Measurements from ENCODE around the gene PRTFDC1.
"Not testable (repeated sequence)": the region's sequence is repeated elsewhere in the genome, so short reads cannot be mapped to it uniquely, and the experiment has no call there.

PRTFDC1 gene

DNA sequence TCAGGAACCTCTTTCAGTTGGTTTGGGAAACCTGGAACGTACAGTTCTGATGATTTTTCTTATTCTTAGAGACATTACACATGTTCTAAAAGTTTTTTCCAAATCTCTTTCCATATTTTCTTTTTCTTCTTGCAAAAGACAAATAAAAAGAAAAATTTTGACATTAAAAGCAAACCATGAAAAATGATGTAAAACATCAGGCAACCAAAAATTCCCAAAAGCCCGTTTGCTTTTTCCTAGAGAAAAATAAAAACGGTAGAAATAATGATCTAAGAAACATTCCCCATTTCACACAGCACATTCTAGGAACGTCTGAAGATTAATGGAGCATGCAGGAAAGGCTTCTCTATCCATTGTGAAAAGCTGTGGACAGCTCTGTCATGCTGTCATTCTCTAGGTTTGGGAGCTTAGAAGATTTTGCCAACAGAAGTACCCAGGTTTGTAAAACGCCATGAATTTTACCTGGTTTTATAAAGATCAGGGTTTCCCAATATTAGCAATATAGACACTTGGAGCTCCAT, 11.2 kb upstream of the PRTFDC1 start:
- no peak for DNase-seq

DNA sequence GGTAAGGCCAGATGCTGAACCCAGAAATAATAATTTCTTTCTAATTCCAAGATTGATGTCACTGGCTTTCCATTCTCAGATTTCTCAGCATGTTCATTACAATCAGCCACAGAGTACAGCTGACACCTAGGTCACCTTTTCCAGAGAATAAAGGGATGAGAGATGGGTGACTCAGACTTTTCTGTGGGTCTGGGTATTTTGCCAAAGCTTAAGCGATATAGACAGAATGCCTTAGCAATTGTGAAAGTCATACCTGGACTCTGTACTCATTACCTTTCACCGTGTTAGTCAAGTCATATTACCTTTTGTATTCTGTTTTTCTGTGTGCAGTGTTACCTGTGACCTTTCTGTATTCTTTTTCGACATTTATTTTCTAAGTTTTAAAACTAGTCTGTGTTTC, 10.6 kb upstream of the PRTFDC1 start:
- no peak for DNase-seq

DNA sequence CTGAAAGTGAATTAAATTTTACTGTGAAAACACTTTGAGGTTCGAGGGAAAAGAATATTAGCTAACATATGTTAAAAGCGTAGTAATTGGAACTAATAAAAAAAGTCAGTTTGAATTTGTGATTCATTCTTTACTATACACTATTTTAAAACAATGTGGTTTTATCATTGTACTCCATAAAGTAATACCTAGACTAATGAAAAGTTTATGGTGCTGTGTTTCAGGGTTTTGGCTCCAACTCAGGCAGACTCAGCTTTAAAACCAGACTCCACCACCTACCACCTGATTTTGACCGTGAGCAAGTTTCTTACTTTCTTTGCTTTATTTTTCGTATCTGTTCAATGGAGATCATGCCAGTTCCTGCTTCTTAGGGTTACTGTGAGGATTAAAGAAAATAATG, 9.2 kb upstream of the PRTFDC1 start:
- DNase-seq, result no peak

DNA sequence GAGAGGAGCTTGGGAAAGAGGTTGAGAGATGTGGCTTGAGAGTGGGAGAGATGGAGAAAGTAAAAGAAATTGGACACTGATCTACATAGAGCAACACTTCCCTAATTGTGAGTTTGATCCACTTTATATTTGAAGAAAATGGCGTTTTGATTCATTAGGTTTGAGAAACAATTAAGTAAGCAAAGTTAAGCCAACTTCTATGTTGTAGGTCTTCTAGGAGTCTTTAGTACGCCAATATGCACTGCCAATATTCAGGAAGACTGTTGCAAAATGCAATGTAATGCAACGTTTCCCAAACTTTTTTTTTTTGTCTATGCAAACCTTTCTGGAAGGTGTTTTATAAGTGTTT, 7.0 kb upstream of the PRTFDC1 start:
- no peak for DNase-seq

DNA sequence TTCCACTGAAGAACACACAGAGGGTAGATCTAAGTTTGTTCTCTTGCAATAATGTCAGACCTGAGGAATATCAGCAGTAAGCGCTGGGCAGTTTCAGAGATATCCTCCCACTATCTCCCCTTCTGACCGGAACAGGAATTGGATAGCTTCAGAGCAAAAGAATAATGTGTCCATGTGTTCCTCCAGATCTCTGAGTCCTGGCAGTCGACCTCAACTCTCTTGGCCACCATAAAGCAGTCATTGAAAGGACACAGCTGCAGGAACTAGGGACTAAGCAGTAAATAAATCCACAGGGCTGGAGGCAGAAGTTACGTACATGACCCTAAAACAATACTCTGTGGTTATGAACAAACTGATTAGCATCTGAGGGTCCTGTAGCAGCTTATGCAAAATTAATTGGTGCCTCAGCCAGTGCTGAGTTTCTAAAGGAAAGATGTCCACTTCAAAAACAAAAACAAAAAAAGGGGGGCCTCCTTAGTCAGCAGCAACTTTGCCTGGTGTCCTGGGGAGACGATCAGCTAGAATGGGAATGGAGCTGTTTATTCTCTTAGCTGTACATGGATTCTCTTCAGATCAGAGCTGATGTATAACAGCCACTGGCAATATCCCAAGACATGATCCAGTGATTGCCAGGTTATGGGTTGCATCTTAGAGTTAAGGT, 6.4 kb upstream of the PRTFDC1 start:
- no peak for DNase-seq

DNA sequence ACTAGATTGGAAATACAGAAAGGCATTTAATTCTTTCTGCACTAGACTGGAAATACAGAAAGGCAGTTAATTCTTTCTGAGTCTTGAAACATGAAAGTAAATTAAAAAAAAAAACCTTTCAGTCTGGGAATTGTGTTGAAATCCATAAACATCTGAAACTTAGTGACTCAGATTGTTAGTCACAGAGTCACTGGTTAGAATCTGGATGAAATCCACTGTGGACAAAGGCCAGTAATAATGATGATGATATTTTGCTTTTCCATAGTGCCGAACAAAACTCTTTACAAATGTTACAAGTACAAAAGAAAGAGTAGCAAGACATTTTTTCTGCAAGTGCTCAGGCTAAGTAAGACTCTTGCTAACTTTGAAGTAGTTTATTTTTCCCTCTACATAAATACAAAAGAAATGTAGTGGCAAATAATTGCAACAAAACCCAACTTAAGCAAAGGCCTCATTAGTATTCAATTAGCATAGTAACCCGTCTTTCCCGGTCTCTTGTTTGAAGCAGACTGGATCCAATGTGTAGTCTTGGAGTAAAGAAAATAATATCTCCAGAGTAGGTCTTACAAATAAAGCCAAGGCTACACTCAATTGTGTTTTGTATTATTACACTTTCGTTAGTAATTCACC, 5.8 kb upstream of the PRTFDC1 start:
- DNase-seq, result no peak

DNA sequence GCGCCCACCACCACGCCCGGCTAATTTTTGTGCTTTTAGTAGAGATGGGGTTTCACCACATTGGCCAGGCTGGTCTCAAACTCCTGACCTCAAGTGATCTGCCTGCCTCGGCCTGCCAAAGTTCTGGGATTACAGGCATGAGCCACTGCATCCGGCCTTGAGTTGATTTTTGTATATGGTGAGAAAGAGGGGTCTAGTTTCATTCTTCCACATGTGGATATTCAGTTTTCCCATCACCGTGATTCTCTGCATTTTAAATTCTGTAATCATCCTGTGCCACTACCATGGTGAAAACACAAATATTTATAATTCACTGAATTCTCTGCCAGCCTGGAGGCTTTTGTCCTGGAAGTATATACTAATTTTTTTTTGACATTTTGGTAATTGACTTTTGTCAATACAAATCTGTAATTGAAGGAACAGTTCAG, 5.2 kb upstream of the PRTFDC1 start:
- not testable (repeated sequence) for DNase-seq

DNA sequence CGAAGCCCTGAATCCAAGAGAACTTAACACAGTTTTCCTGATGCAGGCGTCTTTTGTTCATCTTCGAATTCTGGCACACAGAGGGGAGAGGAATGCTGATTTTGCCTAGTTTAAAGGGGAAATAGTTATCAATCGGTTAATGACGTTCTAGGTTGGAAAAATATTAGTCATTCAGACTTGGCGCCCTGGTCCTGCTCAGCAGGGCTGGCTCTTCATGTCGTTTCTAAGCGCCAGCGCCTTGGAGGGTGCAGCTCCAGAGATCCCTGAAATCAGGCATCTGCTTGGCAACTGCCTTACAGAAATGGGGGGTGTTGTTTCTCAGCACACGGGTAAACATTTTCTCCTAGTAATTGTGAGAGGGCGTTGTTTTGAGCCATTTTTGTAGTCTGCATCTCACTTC, 1.3 kb upstream of the PRTFDC1 start:
- no peak for DNase-seq

DNA sequence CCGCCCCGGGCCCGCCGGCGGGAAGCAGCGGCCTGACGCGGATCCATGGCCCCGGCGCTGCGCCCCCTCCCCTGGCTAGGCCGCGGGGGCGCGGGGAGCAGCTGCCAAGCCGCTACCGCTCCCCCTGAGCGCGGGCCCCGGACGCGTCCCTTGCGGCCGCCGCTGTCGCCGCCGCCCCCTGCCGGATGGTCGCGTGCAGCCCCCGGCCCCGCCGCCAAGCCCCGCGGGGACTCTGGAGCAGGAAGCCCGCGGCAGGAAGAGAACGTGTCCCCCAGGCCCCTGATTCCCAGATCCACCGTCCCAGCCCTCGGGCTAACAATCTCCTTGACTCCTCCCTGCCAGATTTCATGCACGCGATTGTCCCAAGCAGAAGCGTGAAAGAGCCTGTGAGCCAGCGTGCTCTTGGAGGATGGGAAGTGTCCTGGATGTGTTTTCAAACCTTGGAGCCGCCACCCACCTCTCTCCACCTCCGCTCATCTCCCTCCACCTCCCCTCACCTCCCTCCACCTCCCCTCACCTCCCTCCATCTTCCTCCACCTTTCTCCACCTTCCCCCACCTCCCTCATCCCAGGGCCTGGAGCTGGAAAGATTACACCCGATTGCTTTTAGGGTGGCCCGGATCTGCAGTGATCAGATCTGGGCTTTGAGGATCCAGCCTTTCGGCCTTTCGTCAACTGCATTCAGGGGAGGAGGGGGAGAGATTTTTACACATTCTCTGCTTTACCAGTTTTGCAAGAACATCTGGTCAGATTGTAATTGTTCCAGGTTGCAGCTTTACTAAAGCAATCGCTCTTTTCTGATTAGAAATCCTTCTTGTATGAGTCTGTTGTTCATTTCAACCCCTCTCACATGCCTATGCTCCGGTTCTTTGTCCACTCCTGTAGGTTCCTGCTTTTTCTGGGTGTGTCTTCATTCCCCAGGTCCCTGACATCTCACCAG, 570 bp upstream of the PRTFDC1 start:
- peak; percentile 53 to 54 for DNase-seq

DNA sequence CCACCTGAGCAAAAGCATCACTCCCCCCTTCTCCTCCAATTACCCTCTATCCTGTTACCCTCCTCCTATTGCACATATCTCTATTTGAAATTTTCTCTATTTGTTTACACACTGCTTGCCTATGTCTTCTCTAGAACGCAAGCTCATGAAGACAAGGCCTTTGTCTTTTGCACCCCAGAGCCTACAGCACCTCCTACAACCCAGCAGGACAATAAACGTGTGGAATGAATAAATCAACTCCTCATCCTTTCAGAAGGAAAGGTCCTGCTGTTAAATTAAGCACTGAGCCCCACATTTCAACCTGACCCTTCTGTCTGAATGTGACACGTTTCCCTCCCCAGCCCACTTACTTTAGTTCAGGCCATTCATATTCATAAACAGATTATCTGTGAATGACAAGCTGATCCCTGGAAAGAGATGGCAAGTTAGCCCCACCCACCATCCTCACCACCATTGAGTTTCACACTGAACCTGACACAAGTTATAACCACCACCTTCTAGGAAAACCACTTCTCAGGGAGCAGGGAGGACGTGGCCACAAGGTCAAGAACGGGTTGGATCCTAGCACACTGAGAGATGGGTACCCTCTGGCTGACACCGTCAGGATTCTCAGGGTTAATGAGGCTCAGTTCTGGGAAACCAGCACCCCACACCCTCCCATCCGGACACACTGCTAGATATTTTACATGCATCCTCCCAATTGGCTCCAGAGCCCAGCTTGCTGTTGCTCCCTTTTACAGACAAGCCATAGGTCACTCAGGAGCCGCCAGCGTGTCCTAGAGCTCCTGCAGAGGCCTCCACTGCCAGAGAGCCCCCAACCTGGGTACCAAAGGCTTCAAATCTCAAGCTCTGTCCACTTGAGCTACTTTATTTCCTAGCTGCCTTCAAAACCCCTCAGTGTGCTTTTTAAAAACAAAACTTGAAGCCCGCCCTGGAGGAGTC, 934 bp downstream of the PRTFDC1 start:
- peak in 1 of 2 donors; percentile 7 for DNase-seq

DNA sequence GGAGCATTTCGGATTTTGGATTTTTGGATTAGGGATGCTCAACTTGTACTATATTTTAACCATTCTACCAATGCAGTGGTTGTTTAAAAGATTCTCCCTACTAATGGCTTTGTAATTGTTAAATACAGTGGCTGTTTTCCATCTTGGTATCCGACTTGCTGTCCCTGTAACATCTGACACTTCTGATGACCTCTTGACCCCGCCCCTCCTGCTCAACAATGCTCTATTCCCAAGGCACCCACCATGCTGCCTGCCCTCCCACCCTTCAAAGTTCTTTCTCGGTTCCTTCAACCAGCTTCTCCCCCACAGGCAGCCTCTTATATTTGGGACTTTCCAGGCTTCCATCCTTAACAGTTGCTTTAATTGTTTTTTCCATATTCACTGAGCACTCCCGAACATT, 2.0 kb downstream of the PRTFDC1 start:
- DNase-seq, result no peak

DNA sequence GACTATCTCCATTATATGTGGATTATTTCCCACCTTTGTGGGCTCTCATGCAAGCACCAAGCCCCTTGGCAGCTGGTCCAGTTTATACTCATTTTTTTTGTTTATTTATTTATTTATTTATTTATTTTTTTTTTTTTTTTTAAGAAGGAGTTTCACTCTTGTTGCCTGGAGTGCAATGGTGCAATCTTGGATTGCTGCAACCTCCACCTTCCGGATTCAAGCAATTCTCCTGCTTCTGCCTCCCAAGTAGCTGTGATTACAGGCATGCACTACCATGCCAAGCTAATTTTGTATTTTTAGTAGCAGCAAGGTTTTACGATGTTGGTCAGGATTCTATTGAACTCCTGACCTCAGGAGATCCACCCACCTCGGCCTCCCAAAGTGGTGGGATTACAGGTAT, 2.8 kb downstream of the PRTFDC1 start:
- no peak for DNase-seq

DNA sequence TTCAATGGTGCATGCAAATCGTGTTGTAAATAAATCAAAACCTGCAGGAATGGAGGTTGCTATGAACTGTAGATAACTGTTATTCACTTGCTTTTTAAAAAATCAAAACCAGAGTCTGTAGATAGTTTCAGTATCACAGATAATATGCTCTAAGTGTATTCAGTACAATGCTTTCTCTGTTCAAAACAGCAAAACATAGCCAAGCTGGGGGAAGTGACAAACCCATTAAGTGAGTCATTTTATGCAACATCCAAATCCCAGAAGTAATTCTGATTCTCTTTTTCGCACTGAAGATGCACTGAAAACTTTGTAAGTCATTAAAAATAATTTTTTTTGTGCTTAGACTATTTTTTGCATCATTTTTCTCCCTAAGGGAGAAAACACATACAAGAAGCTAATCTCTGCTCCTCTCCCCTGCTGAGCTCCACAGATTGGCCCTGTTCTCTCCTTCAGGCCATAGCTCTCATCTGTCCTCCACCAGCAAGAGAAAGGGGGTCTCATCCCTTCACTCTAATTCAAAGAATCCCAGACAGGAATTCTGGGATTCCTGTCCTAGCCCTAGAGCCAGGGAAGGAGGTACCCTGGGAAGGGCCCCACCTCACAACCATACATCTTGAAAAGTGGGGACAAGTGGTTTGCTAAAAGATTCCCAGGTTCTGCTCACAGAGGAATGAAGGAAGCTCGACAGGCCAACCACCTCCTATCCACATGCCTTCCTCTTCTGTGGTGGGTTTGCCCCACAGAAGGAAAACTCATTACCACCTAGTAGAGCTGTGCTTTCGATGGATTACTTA, 4.9 kb downstream of the PRTFDC1 start:
- no peak for DNase-seq

DNA sequence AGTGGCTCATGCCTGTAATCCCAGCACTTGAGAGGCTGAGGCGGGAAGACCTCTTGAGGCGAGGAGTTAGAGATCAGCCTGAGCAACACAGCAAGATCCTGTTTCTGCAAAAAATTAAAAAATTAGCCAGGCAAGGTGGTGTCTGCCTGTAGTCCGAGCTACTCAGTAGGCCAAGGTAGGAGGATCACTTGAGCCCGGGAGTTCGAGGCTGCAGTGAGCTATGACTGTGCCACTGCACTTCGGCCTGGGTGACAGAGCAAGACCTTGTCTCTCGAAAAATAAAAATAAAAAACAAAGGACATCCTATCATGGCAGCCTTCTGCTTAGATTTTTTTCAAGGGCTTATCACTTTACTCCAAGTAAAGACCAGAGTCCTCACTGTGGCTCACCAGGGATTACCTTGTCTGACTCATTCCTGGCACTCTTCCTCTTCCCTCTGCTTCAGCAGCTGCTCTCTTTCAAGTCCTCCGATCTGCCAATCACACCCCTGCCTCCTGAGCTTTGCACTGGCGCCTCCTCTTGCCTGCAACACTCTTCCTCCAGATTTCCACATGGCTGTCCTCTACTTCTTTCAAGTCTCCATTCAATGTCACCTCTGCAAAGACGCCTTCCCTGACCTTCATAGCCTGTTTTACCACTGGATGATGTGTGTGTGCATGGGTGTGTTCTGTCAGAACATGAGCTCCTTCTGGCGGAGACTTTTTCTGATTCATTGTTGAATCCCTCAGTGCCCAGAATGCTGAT, 7.7 kb downstream of the PRTFDC1 start:
- DNase-seq, result no peak

DNA sequence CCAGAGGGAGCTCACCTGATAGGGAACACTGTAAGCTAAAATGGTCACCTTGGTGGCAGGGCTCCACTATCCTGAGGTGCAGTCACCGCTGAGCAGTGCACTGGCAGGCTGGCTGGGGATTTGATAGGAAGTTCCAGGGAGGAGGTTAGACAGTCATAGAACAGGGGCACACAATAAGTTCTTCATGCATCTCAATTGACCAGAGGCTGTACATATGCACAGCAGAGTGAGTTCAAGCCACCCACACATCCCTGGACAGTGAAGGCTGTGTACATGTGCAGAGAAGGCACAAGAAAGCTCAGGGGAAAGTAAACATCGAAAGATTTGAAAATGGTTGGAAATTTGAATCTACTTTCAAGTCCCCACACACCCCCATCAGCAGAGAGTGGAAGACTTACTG, 13.9 kb downstream of the PRTFDC1 start:
- no peak for DNase-seq

DNA sequence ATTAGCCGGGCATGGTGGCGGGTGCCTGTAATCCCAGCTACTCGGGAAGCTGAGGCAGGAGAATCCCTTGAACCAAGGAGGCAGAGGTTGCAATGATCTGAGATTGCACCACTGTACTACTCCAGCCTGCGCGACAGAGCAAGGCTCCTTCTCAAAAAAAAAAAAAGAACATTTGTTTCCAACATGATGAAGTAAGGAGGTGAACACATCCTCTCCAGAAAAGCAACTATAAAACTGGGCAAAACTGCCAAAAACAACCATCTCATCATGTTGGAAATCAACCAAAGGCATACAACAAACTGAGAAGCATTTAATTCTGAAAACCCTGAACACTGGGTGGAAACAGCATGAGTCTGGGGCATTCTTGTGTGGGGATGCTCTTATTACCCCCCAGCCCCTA, 14.3 kb downstream of the PRTFDC1 start:
- no peak for DNase-seq

DNA sequence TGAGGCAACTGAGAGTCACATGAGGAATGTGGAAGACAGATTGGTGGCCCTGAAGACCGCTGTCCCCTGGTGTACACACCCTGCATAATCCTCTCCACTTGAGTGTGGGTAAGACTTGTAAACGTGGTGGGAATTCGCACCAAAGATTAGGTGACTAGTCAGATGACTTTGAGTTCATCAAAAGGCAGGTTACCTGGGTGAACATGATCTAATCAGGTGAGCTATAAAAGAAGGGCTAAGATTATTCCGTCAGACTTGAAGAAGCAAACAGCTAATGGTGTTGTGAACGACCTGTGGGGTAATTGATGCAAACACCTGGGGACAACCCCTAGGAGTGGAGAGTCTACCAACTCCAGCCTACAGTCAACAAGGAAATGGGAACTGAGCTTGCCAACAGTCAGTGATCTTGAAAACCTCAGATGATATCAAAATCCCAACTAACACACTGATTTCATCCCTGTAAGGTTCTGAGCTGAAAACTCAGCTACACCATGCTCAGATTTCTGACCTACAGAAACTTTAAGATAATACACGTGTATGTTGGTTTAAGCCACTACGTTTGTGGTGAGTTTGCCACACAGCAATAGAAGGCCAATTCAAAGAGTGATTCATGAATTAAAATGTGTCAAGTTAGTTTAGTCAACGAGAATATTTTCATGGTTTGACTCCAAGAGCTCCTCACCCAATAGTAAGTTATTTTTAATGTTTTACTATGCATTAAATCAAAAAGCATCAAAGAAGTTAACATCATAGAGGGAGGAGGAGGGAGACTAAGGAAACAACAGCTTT, 16.7 kb downstream of the PRTFDC1 start:
- DNase-seq, result no peak

DNA sequence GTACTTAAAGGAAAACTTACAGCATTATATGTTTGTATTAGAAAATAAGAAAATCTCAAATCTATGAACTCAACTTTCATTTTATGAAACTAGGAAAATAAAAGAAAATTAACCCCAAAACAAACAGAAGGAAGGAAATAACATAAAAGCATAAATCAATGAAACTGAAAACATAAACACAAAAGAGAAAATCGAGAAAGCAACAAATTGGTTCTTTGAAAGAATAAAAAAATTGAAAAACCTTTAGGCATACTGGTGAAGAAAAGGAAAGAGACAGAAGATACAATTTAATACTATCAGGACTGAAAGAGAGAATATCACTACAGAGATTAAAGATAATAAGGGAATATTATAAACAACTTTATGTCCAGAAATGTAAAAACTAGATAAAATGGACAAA, 21.2 kb downstream of the PRTFDC1 start:
- DNase-seq, result no peak

DNA sequence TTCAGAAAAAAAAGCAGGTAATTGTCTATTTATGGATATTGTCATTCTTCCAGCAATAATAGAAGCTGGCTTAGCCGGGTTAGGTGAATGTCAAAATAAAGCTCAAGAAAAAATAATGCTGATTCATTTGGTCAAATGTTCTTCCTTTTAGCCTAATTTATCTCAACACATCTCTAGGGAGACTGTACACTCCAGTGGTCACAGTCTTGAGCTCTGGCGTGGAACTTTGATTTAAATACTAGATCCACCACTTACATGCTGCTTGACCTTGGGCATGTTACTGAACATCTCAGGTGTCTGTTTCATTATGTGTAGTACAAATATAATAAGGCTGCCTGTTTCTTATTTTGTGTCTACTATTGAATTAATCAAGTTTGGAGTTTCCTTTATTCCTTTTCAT, 22.0 kb downstream of the PRTFDC1 start:
- no peak for DNase-seq

DNA sequence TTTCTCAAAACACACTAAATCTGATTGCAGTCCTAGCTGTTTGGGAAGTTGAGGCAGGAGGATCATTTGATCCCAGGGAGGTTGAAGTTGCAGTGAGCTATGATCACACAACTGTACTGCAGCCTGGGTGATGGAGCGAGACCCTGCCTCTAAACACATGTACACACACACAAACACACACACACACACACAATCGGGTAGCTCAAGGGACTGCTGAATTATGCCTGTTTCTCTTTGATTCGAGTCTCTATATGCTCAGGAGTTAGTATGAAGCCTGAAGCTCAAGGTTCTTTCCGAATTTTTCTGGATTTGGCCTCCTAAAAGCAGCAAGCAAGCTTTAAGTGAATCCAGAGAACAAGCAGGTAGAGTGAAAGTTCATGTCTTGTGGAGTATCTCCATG, 22.5 kb downstream of the PRTFDC1 start:
- no peak for DNase-seq
